Activated CD4-positive, alpha-beta T cell treated with anti-CD3 and anti-CD28 coated beads for 1 hour (primary cell): ENCODE measurements around the gene CACNG4.

ENCODE experiments used
- DNase-seq: peaks from one replicate; pipeline ENCODE4 v3.0.0-alpha.2; 2020

CACNG4 gene

GRCh38 chr17:66985338-66986237 is 21.1 kb downstream of the CACNG4 start:
- DNase-seq: no peak

DNA sequence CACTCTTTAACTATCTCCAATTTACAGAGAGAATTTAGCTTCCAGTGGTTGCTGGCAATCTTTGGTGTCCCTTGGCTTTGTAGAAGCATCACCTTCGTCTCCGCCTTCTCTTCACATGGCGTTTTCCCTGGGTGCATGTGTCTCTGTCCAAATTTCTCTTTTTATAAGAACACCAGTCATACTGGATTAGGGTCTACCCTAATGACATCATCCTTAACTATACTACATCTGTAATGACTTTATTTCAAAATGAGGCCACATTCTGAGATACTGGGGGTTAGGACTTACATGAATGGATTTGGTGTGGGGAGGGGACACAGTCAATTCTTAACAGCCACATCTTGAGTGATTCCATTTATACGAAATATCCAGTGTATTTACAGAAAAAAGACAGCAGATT is 22.2 kb downstream of the CACNG4 start:
- DNase-seq: no peak

- DNase-seq: no peak
Measured at GRCh38 chr17:66987059-66987616, 22.6 kb downstream of the CACNG4 start.

- DNase-seq: no peak
Measured at GRCh38 chr17:66988069-66988798, 23.7 kb downstream of the CACNG4 start.

GRCh38 chr17:66989076-66989475 is 24.6 kb downstream of the CACNG4 start:
- DNase-seq: no peak

DNA sequence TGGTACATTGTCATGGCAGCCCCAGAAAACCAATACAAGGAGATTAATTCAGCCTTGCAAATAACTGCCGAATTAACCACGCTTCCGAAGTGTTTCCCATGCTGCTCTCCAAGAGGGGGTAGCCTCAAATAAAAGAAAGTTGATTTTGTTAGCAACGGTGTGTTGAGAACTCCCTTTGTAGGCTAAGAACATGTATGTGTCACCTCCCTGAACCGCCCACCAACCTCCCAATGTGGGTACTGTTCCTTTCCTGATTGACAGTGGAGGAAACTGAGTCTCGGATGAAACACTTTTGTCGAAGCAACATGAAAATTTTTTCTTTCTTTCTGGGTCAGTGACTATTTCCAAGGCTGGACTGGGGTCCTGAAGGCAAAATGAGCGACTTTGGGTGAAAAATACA is 25.1 kb downstream of the CACNG4 start:
- DNase-seq: no peak

GRCh38 chr17:66990047-66990446 is 25.5 kb downstream of the CACNG4 start:
- no peak for DNase-seq

DNA sequence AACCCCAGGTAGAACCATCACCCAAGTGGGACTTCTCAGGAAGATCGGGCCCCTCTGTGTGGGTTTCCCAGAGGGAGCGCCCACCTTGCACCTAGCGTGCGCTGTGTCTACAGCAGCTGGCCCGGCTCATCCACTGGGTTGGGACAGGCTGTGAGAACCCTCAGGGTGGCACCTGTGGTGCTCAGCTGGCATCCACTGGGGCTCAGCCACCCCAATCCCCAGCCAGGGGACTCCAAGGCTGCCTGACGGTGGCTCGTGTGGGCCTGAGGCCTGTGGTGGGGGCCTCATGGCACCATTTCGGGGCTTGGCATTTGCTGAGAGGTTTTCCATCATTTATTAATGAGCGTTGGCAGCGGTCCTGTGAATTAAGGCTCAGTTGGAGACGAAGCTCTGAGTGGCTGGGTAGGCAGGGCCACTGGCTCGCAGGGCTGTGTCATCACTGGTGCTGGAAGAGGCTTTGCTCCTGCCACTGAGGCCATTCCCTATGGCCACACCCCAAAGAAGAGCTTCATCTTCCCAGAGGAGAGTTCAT is 28.5 kb downstream of the CACNG4 start:
- no peak for DNase-seq

GRCh38 chr17:66994361-66994760 is 29.9 kb downstream of the CACNG4 start:
- DNase-seq: no peak

- DNase-seq: no peak
Measured at GRCh38 chr17:66994930-66995535, 30.5 kb downstream of the CACNG4 start.

- DNase-seq: no peak
Measured at GRCh38 chr17:66995944-66996343, 31.4 kb downstream of the CACNG4 start.

- no peak for DNase-seq
Measured at GRCh38 chr17:66996926-66997325, 32.4 kb downstream of the CACNG4 start.

DNA sequence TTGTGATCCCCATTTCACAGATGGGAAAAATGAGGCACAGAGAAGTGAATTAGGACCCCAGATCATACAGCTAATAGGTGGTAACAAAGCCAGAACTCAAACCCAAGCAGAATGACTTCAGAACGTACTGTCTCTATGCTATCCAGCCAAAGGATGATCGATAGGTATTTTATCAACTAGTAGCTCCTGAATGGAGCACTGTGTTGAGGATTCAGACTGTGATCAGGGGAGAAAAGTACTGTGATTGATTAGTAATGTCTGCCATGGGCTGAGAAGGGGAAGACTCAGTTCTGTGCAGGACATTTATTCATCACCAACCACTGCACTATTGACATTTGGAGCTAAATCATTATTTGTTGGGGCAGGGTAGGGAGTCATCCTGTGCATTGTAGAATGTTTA is 38.7 kb downstream of the CACNG4 start:
- no peak for DNase-seq

DNA sequence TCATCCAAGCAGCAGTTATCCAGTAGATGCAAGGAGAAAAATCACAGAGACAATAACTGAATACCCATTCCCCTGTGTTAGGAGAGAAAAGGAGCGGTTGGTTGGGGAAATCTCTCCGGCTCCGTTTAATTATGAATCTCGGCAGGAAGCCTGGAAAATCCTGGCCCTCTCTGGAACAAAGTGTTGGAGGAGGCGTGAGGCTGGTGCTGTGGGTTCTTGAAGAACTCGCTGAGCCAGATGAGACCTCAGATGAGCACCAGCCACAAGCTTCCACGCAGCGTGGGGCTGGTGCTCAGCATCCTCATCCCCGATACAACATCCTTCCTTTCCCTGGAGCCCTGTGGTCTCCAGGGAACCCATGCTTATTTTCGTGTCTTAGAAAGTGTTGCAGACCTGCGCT is 39.7 kb downstream of the CACNG4 start:
- no peak for DNase-seq

- DNase-seq: no peak
Measured at GRCh38 chr17:67007266-67007665, 42.8 kb downstream of the CACNG4 start.

- no peak for DNase-seq
Measured at GRCh38 chr17:67008101-67008500, 43.6 kb downstream of the CACNG4 start.

GRCh38 chr17:67011527-67012175 is 47.1 kb downstream of the CACNG4 start:
- DNase-seq: no peak

DNA sequence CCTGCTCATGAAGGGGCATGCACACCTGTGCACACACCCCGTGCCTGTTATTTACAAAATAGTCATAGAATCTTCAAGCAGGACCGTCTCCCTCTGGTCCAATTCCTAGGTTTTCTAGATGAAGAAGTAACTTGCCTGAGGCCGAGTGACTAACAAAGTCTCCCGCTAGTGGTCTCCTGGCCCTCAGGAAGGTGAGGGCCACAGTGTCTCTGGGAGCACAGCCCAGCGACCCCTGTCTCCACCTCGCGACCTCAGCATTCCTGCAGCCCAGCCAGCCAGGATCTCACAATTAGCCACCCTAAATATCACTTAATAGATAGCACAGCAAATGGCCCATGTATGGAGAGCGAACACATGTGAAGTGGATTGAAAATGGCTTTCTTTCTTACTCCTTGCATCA is 49.4 kb downstream of the CACNG4 start:
- no peak for DNase-seq

DNA sequence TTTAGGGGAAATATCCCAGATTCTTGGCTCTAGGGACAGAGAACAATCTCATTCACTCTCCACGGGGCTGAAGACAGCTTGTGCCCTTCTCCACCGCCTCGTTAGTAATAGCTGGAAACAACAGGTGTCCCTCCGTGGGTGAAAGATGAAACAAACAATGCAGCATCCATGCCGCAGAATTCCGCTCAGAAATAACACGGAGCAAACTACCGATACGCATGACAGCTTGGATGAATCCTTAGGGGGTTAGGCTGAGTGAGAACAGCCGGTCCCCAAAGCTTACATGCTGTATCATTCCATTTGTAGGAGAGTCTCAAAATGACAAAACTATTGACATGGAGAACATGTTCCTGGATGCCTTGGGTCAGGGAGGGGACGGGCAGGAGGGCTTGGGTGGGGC is 50.5 kb downstream of the CACNG4 start:
- DNase-seq: no peak

DNA sequence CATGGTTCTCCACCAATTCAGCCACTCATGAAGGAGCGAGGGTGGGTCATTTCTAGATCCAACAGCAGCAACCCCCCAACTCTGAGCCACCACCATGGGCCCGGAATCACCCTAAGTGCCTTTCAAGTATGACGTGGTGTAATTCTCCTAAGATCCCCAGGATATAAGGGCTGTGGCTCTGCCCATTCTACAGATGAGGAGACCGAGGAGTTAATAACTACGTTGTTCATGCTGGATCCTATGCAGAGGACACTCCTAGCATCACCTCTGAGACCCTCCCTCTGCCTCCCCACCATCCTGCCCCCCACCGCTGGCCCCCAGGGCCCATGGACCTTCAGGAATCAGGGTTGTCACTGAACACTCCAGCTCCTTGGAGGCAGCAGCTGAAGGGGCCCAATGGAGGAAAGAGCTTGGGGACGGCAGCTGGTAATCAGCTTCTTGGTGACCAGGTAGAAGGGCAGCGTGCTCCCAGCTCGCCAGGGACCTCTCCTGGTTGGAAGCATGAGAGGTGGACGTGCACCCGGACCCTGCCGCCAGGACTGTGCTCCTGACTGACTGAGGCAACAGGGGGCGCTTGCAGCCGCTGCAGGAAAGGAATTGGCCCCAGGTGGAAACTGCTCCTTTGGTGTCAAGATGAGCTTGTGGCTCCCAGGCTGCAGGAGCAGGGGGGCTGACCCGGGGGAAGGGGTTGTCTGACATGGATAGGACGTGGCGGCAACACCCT is 51.7 kb downstream of the CACNG4 start:
- no peak for DNase-seq

GRCh38 chr17:67017910-67018309 is 53.4 kb downstream of the CACNG4 start:
- DNase-seq: no peak
